Central memory CD8-positive, alpha-beta T cell (primary cell): ENCODE results near the gene AGMO.

Experiments
- ATAC-seq: fragments of 150-1000 bp; cut with Tn5 transposase; replicated peaks from 2 replicates; pipeline ENCODE4 v1.10.0; 2022; ENCODE audit warnings: mild to moderate bottlenecking, moderate FRiP score, moderate number of reproducible peaks; ENCODE audit not compliant: poor library complexity, severe bottlenecking; ENCODE audit errors: extremely low read depth
- DNase-seq, 2 donors: peaks; one replicate each; pipeline ENCODE4 v3.0.0; 2021; ENCODE audit warnings: low spot score in 2 of 2
- H3K27ac Mint-ChIP-seq: one replicate; pipeline ENCODE4 v1.8.0; 2022; ENCODE audit warnings: low read depth, mild to moderate bottlenecking, moderate library complexity, mixed read lengths
- H3K27me3 Mint-ChIP-seq: one replicate; pipeline ENCODE4 v1.8.0; 2022; ENCODE audit warnings: mixed read lengths
- H3K36me3 Mint-ChIP-seq: one replicate; pipeline ENCODE4 v1.8.0; 2022; ENCODE audit warnings: mild to moderate bottlenecking, moderate library complexity, mixed read lengths; ENCODE audit not compliant: insufficient read depth
- H3K4me1 Mint-ChIP-seq: one replicate; pipeline ENCODE4 v1.8.0; 2022; ENCODE audit warnings: mixed read lengths
- H3K4me3 Mint-ChIP-seq: one replicate; pipeline ENCODE4 v1.8.0; 2022; ENCODE audit warnings: mild to moderate bottlenecking, moderate library complexity, mixed read lengths
- H3K9me3 Mint-ChIP-seq: one replicate; pipeline ENCODE4 v1.8.0; 2022; ENCODE audit warnings: mixed read lengths

AGMO gene

DNA sequence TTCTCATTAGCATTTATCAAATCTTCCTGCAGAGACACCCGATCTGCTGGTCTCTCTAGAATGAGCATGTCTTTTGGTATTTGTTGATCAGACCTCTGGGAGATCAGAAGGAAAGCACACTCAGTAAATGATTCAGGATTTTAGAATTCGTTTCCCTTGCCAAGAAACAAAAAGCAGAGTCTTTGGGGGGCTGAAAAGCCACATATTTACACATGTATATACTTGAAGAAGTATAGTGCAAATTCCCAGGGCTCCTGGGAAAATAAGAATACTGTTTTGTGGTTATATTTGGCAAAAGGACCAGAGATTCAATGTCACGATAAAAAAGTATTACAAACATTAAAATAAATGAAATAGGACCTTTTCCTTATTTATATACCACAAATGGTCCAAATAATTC lies 100.2 kb downstream of the AGMO start:
- Mint-ChIP-seq H3K27me3 (no peaks in the 10 kb centered on the region), H3K27ac (no peak overlapping the region), H3K4me1 (no peaks in the 10 kb centered on the region), H3K4me3 (no peak overlapping the region), H3K9me3 (peaks cover 6% of the 10 kb centered on the region), H3K36me3 (no peaks in the 10 kb centered on the region)
- no peak for DNase-seq
- ATAC-seq, result no peak

DNA sequence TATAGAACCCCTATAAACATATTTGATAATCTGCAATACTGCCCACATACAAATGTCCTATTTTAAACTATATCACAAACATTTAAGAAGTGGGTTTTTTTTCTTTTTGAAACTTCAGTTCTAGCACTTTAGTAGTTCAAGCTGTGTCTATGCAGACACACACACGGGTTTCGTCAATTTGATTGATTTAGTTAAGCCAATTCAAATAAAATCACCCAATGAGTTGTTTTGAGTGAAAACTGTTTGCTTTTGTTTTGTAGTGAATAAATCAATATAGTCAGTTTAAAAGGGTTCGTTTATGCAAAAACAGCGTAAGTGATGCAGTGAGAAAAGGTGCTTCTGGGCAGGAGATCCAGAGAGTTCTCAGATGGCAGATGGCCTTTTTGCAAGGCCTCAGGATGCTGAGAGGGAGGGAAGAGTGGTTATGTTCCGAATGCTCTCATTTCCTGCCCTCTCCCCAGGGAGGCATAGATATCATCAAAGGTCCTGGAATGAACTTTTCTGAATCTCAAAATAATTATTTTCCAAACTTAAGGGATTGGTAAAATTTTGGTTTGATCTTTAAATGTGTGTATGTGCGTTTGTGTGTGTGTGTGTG lies 102.7 kb downstream of the AGMO start:
- Mint-ChIP-seq H3K4me1 (no peaks in the 10 kb centered on the region), H3K27ac (no peak overlapping the region), H3K9me3 (peaks cover 6% of the 10 kb centered on the region), H3K4me3 (no peak overlapping the region), H3K36me3 (no peaks in the 10 kb centered on the region), H3K27me3 (no peaks in the 10 kb centered on the region)
- ATAC-seq (no peak), DNase-seq (no peak)

DNA sequence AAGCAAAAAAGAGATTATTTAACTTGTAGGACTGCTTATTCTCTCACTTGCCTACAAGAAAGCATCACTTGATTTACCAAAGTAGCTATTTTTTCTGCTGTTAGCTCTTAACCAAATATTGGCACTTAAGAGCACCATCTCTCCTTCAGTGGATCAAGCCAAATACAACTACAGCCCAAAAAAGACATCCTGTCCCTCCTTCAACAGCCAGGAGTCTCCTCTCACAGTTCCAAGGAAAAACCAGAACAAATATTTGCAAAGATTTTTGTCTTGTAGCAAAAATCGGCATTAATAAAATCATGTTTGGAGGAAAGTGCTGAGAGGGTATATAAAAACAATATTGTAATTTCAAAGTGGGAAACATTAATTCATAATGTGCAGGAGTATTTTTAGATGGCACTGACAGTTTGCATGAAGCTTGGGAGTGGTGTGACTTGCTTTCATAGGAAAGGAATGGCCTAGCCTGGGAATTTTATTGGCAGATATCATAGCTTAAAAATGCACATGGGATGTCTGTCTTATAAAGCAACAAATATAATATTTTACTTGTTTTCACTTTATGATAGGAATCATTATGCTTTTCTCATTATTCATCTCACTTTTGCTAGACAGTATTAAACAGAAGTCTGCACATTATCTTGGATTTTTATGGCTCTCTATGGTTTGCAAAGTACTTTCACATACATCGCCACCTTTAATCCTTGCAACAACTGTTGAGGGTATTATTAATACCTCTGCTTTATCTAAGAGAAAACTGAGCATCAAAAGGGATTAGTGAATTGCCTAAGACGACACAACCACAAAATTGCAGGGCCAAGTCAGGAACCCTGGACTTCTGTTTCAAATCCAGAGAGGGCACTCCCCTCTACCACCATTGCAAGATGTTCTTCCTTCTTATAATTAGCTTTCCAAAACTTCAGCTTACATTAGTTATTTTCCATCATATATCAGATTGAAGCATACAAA lies 103.5 kb downstream of the AGMO start:
- ATAC-seq (no peak), DNase-seq (no peak)
- H3K27me3 Mint-ChIP-seq, result no peaks in the 10 kb centered on the region
- H3K4me3 Mint-ChIP-seq, result no peak overlapping the region
- peaks cover 8% of the 10 kb centered on the region for H3K9me3 Mint-ChIP-seq
- no peaks in the 10 kb centered on the region for H3K4me1 Mint-ChIP-seq
- no peak overlapping the region for H3K27ac Mint-ChIP-seq
- no peaks in the 10 kb centered on the region for H3K36me3 Mint-ChIP-seq

DNA sequence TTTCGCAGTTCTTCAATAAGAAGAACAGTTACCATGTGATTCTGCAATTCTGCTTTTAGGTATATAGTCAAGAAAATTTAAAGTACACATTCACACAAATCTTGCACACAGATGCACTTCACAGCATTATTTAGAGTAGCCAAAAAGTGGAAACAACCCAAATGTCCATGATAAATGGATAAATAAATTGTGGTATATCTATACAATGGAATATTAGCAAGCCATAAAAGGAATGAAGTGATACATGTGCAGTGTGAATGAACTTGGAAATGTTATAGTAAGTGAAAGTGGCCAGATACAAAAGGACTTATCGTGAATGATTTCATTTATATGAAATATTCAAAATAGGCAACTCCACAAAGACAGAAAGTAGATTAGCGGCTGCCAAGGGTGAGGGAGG lies 109.1 kb downstream of the AGMO start:
- no peaks in the 10 kb centered on the region for H3K4me1 Mint-ChIP-seq
- H3K4me3 Mint-ChIP-seq, result no peak overlapping the region
- DNase-seq (no peak), ATAC-seq (no peak)
- H3K36me3 Mint-ChIP-seq, result no peaks in the 10 kb centered on the region
- peaks cover 16% of the 10 kb centered on the region for H3K9me3 Mint-ChIP-seq
- no peak overlapping the region for H3K27ac Mint-ChIP-seq
- no peaks in the 10 kb centered on the region for H3K27me3 Mint-ChIP-seq

DNA sequence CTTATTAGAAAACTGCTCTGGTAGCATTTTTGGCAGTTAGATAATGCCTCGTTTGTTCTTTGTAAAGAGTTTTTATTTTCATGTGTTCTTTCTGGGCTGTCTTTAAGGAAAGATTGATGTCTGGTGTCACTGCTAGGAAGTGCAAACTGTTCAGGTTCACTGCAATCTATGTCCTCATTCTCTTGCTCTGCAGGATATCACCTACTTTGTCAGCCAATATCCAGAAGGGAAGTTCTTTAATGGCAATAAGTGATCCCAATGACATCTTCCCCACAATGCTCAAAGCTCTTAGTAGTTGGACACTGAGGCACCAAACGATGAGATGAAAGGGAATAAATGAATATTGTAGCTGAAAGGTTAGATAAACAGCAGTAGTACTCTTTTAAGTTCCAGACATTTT lies 115.1 kb downstream of the AGMO start:
- Mint-ChIP-seq H3K9me3 (peaks cover 28% of the 10 kb centered on the region), H3K27me3 (no peaks in the 10 kb centered on the region), H3K4me1 (no peaks in the 10 kb centered on the region)

DNA sequence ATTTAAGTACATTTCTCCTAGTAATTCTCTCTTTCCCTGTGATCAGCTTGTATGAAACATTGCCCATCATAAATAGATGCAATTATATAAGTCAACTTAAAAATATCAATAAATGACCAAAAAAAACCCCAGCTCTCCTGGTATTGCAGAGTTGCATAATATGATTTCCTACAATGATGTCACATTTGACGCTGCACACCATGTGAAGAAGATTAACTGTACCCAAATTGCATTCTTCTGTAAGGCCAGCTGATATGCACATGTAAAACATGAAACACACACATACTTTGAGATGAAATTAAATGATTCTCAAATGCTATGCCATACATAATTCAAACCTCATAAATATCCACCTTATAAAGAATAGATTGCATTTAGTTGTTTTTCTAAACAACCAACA lies 115.5 kb downstream of the AGMO start:
- no peaks in the 10 kb centered on the region for H3K36me3 Mint-ChIP-seq
- ATAC-seq, result no peak
- no peak overlapping the region for H3K27ac Mint-ChIP-seq
- H3K9me3 Mint-ChIP-seq, result peaks cover 24% of the 10 kb centered on the region
- no peak for DNase-seq
- no peaks in the 10 kb centered on the region for H3K4me1 Mint-ChIP-seq
- no peaks in the 10 kb centered on the region for H3K27me3 Mint-ChIP-seq
- no peak overlapping the region for H3K4me3 Mint-ChIP-seq

More for the DNA sequence above, 115.1 kb downstream of the AGMO start:
- H3K27ac Mint-ChIP-seq, result no peak overlapping the region
- H3K4me3 Mint-ChIP-seq, result no peak overlapping the region
- DNase-seq (no peak), ATAC-seq (no peak)
- H3K36me3 Mint-ChIP-seq, result no peaks in the 10 kb centered on the region

DNA sequence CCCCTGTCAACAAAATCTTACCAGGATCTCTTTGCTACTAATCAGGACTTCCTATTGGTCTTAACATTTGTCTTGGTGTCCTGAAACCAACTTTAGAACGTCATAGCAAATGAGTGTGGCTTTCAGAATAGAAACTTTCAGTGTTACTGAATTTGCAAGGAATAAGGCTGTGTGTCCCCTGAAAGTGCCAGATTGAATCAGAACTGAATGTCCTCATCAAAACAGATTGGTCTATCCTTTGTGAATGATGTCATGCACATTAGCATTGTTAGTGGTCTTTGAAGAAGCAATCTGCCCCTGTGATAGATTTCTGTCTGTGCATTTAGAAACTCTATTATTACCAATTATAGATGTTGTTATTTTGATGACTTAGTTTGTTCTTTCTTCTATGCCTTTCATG lies 119.9 kb downstream of the AGMO start:
- H3K4me3 Mint-ChIP-seq, result no peak overlapping the region
- H3K4me1 Mint-ChIP-seq, result no peaks in the 10 kb centered on the region
- H3K9me3 Mint-ChIP-seq, result peaks cover 25% of the 10 kb centered on the region
- H3K27me3 Mint-ChIP-seq, result no peaks in the 10 kb centered on the region
- no peak for ATAC-seq
- no peak for DNase-seq
- no peaks in the 10 kb centered on the region for H3K36me3 Mint-ChIP-seq
- H3K27ac Mint-ChIP-seq, result no peak overlapping the region

DNA sequence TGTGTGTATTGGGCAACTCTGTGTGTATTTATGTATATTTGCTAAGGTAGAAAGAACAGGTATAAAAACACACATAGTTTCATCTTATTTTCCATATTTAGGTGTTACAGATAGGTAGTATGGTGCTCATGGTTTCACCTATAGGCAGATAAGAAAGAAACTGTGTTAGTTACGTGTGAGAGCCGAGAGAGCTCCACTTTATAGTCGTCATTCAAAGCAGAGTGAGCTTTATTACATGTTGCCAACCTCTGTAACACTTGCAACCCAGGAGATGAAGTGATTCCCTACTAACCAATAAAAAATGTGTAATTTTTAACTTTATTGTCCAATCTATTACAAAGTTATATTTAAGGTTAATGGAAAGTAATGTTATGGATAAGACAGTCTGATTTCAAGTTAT lies 121.3 kb downstream of the AGMO start:
- DNase-seq (no peak), ATAC-seq (no peak)
- H3K36me3 Mint-ChIP-seq, result no peaks in the 10 kb centered on the region
- no peak overlapping the region for H3K27ac Mint-ChIP-seq
- no peaks in the 10 kb centered on the region for H3K4me1 Mint-ChIP-seq
- peaks cover 31% of the 10 kb centered on the region for H3K9me3 Mint-ChIP-seq
- H3K27me3 Mint-ChIP-seq, result no peaks in the 10 kb centered on the region
- H3K4me3 Mint-ChIP-seq, result no peak overlapping the region

DNA sequence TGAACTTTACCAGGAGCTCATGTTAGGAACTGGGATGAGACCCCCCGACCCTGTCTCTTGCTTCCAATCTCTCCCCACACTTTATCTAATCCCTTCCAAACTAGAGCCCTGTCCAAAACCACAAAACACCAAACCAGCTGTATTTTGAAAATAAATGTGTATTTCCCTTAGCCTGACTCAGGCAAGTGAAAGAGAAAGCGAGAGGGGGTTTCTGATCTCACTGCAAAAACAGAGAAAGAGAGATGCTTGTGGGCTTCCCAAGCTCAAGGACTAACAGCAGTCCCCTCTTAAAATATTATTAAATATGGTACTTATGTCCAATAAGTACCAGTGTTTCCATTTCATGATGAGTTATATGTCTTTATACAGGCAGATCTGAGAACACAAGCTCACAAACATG lies 122.0 kb downstream of the AGMO start:
- DNase-seq, result no peak
- no peaks in the 10 kb centered on the region for H3K27me3 Mint-ChIP-seq
- no peak overlapping the region for H3K27ac Mint-ChIP-seq
- peaks cover 31% of the 10 kb centered on the region for H3K9me3 Mint-ChIP-seq
- no peak for ATAC-seq
- H3K36me3 Mint-ChIP-seq, result no peaks in the 10 kb centered on the region
- no peaks in the 10 kb centered on the region for H3K4me1 Mint-ChIP-seq
- no peak overlapping the region for H3K4me3 Mint-ChIP-seq

DNA sequence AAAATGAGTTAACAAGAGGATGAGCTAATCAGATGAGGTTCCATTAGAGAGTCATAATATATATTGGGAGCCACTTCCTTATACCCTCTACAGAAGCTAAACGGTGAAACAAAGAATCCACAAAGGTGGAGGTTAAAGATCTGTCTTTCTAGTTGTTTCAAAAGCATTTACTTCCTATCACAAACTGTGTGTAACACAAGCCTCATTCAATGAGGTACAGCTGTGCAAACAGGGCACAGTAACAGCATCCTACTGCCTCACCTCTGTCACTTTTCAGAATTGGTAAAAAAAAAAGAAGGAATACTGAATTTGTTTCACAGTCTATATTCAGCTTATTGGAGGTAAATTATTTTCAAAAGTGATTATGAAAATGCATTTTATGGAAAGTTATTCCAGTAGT lies 128.7 kb downstream of the AGMO start:
- Mint-ChIP-seq H3K27me3 (no peaks in the 10 kb centered on the region), H3K36me3 (no peaks in the 10 kb centered on the region), H3K4me1 (no peaks in the 10 kb centered on the region), H3K27ac (no peak overlapping the region), H3K9me3 (peaks cover 6% of the 10 kb centered on the region), H3K4me3 (no peak overlapping the region)
- DNase-seq, result no peak
- no peak for ATAC-seq

DNA sequence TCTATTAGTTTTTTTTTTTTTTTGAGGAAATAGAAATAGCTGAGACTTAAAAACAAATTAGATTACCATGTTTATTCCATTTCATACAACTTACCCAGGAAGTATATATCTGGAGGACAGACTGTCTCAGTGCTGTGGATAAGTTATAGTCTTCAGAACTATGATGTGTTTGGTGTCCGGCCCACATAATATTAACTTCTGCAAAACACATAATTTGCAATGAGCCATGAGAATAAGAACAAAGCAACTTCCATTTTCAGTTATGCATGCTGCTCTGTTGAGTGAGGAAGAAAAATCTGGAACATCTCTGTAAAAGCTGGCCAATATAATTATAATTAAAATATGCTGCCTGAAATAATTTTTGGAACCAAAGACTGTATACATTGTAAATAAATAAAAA lies 130.9 kb downstream of the AGMO start:
- Mint-ChIP-seq H3K4me1 (no peaks in the 10 kb centered on the region), H3K27ac (no peak overlapping the region), H3K36me3 (no peaks in the 10 kb centered on the region), H3K27me3 (no peaks in the 10 kb centered on the region), H3K4me3 (no peak overlapping the region), H3K9me3 (peaks cover 4% of the 10 kb centered on the region)
- DNase-seq, result no peak
- no peak for ATAC-seq

DNA sequence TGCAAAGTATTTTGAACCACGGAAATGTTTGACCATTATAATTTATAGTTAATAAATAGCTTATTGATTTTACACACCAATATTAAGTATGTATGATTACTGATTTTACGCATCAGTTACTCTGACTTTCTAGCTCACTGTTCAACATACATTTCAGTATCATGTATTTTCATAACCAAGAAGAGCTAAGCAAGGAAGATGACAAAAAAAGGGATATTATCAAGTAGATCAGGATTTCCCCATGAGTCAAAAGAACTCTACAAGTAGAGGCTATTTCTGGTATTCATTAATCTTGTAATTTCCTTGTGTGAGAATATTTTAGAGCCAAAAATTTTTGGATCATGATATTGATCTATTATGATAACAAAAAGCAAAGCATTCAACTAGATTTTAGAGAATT lies 131.6 kb downstream of the AGMO start:
- DNase-seq (no peak), ATAC-seq (no peak)
- H3K4me1 Mint-ChIP-seq, result no peaks in the 10 kb centered on the region
- no peak overlapping the region for H3K4me3 Mint-ChIP-seq
- H3K36me3 Mint-ChIP-seq, result no peaks in the 10 kb centered on the region
- no peak overlapping the region for H3K27ac Mint-ChIP-seq
- no peaks in the 10 kb centered on the region for H3K9me3 Mint-ChIP-seq
- H3K27me3 Mint-ChIP-seq, result no peaks in the 10 kb centered on the region

DNA sequence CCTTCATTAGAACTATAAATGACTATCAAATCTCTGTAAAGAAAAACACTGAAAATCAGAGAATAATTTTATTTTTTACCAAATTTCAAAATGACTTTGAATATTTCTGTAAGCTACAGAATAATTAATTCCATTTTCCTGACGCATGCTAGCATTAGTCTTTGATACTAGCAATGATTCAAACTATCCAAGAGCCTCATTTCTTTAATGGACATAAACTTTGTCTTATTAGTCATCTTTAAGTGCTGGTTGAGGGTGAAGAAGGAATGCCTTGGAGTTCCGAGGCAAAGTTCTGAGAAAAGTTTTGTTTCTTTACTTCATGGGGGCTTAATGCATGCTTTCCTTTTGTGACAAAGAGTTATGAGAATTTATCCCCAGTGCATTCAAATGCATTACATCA lies 137.3 kb downstream of the AGMO start:
- H3K4me3 Mint-ChIP-seq, result no peak overlapping the region
- H3K4me1 Mint-ChIP-seq, result no peaks in the 10 kb centered on the region
- H3K27ac Mint-ChIP-seq, result no peak overlapping the region
- ATAC-seq, result no peak
- H3K9me3 Mint-ChIP-seq, result peaks cover 22% of the 10 kb centered on the region
- H3K36me3 Mint-ChIP-seq, result no peaks in the 10 kb centered on the region
- no peak for DNase-seq
- no peaks in the 10 kb centered on the region for H3K27me3 Mint-ChIP-seq
